K562 (cell line): Measurements from ENCODE around the gene GPR55. TPM values are rescaled to one million over a fixed set of nuclear protein-coding genes. Genes with fewer than 3 reads are reported as not detected.

ENCODE experiments used
- ATAC-seq: fragments of 200-7000 bp; cut with Tn5 transposase; 3 replicates; pipeline ENCODE4 v1.9.1; 2020; ENCODE audit warnings: moderate library complexity
- BruUV-seq: library from RNA; stranded (reverse); fragments of 400-500 nt; replicated peaks from 2 replicates; lab custom pipeline; 2021; lab: Mats Ljungman, UMichigan
- CTCF ChIA-PET: fragments of 300-600 bp; formaldehyde crosslinking; extraction: SDS; loops from one replicate; lab custom pipeline; 2021; ENCODE audit warnings: low intra/inter-chr PET ratio; lab: Yijun Ruan, JAX
- POLR2A ChIA-PET: fragments of 300-600, 350-650 bp; sonication (Branson Sonifier 250); formaldehyde crosslinking; extraction: SDS; loops from one replicate; lab custom pipeline; 2021; ENCODE audit warnings: antibody characterized with exemption, inconsistent platforms; lab: Yijun Ruan, JAX
- DNase-seq, 4 experiments: peaks; one replicate each; pipeline versions ENCODE4 v3.0.0 to v3.0.0-alpha.2; 2011 to 2018; ENCODE audit warnings: low spot score in 3 of 4, mixed read lengths in 3 of 4; ENCODE audit errors: extremely low read depth in 1 of 4
- FAIRE-seq: peaks from 2 replicates; lab custom pipeline; 2011; peaks lifted over from hg19 to GRCh38; lab: Jason Lieb, UNC
- H2AFZ ChIP-seq: 2 replicates; pipeline ENCODE4 v1.6.0; 2011; ENCODE audit warnings: low read depth, low read length, control low read depth, inconsistent platforms
- H3K27ac ChIP-seq: fragments of 200-600 bp; 3 replicates; pipeline ENCODE4 v1.8.0; 2011; ENCODE audit warnings: low read depth, mild to moderate bottlenecking, control low read depth, inconsistent platforms, low read length, moderate library complexity, mixed read lengths; ENCODE audit errors: extremely low read depth
- H3K27me3 ChIP-seq, 2 experiments: fragments of 300-600 bp in 1 of 2; 2 replicates in 1 of 2; 3 replicates in 1 of 2; pipeline versions ENCODE4 v1.6.0 to v1.8.0; 2011; ENCODE audit warnings: inconsistent platforms in 2 of 2, low read length in 2 of 2, mild to moderate bottlenecking in 1 of 2, mixed read lengths in 1 of 2, moderate library complexity in 1 of 2; ENCODE audit not compliant: control insufficient read depth in 2 of 2, insufficient read depth in 2 of 2
- H3K36me3 ChIP-seq: fragments of 300-600 bp; 3 replicates; pipeline ENCODE4 v1.8.0; 2011; ENCODE audit warnings: mild to moderate bottlenecking, low read length, inconsistent platforms; ENCODE audit not compliant: control insufficient read depth, insufficient read depth
- H3K4me1 ChIP-seq, 2 experiments: fragments of 200-600 bp in 1 of 2; replicated peaks in 1 of 2; 2 replicates in 1 of 2; 3 replicates in 1 of 2; pipeline versions ENCODE4 v1.5.1 to v1.8.0; 2011; ENCODE audit warnings: inconsistent platforms in 2 of 2, low read length in 2 of 2, mild to moderate bottlenecking in 1 of 2, mixed read lengths in 1 of 2, moderate library complexity in 1 of 2; ENCODE audit not compliant: control insufficient read depth in 2 of 2, insufficient read depth in 2 of 2
- H3K4me2 ChIP-seq: 2 replicates; pipeline ENCODE4 v1.6.1; 2011; ENCODE audit warnings: low read length, control low read depth, inconsistent platforms, mixed read lengths; ENCODE audit not compliant: insufficient read depth
- H3K4me3 ChIP-seq: fragments of 200-600 bp; sonication (generic), shearing (Covaris generic); 2 replicates; pipeline ENCODE4 v1.5.1; 2016; ENCODE audit warnings: control low read depth, inconsistent platforms
- H3K79me2 ChIP-seq: fragments of 200-600 bp; 3 replicates; pipeline ENCODE4 v1.8.0; 2011; ENCODE audit warnings: low read length, inconsistent platforms; ENCODE audit not compliant: control insufficient read depth, insufficient read depth
- H3K9ac ChIP-seq, 2 experiments: 2 replicates each; pipeline versions ENCODE4 v1.6.0 to v1.6.1; 2011; ENCODE audit warnings: low read depth in 2 of 2, low read length in 2 of 2, control low read depth in 1 of 2, inconsistent platforms in 1 of 2, mild to moderate bottlenecking in 1 of 2, mixed read lengths in 1 of 2; ENCODE audit not compliant: insufficient read depth in 1 of 2
- H3K9me1 ChIP-seq: one replicate; pipeline ENCODE4 v1.6.0; 2011; ENCODE audit warnings: inconsistent platforms, mild to moderate bottlenecking, low read length, moderate library complexity; ENCODE audit not compliant: control insufficient read depth, insufficient read depth
- H3K9me3 ChIP-seq: replicated peaks from 2 replicates; pipeline ENCODE4 v1.5.1; 2011; ENCODE audit warnings: low read depth, low read length, inconsistent platforms; ENCODE audit not compliant: control insufficient read depth, insufficient read depth
- H4K20me1 ChIP-seq: replicated peaks from 2 replicates; pipeline ENCODE4 v1.6.1; 2011; ENCODE audit warnings: low read length, inconsistent platforms, mixed read lengths; ENCODE audit not compliant: control insufficient read depth, insufficient read depth
- BRD4 ChIP-seq: fragments of 200-600 bp; sonication (generic); IDR thresholded peaks from 2 replicates; pipeline ENCODE4 v1.6.1; 2017; ENCODE audit warnings: inconsistent platforms
- KDM5B ChIP-seq: fragments of 200-600 bp; sonication (generic); IDR thresholded peaks from 2 replicates; pipeline ENCODE4 v1.6.1; 2012; ENCODE audit warnings: low read depth, mild to moderate bottlenecking, moderate library complexity, low read length, control low read depth, inconsistent platforms; ENCODE audit not compliant: insufficient replicate concordance
- PRDM10 ChIP-seq: fragments of 450-650 bp; IDR thresholded peaks from 2 replicates; pipeline ENCODE4 v1.6.1; 2018; ENCODE audit not compliant: partially characterized antibody
- PYGO2 ChIP-seq: fragments of 450-650 bp; IDR thresholded peaks from 2 replicates; pipeline ENCODE4 v1.6.1; 2016; ENCODE audit warnings: mild to moderate bottlenecking, missing genetic modification characterization, moderate library complexity, missing compliant biosample characterization
- RBFOX2 ChIP-seq: fragments of 200-400 bp; formaldehyde crosslinking; IDR thresholded peaks from 2 replicates; pipeline ENCODE4 v1.6.1; 2017; ENCODE audit warnings: low read depth, mild to moderate bottlenecking, low read length, moderate library complexity
- ZBTB1 ChIP-seq: sonication (generic); formaldehyde crosslinking; IDR thresholded peaks from 2 replicates; pipeline ENCODE4 v1.8.1; 2023; ENCODE audit warnings: missing genetic modification reagents, low read depth, mild to moderate bottlenecking, borderline replicate concordance
- WGBS: fragments of 100-300 bp; shearing (Covaris generic); methylation state at CpG from one replicate; pipeline ENCODE4 v1.1.6; 2016; ENCODE audit warnings: low coverage, mixed read lengths; ENCODE audit not compliant: insufficient coverage; ENCODE audit errors: missing lambda C conversion rate; 5-methylcytosine and 5-hydroxymethylcytosine counted together
- in situ Hi-C: fragments of 300-500 bp; cut with MboI; formaldehyde crosslinking; loops from 4 replicates; pipeline ENCODE4 v1.15.0; 2018; ENCODE audit warnings: inconsistent platforms, mixed read lengths
- intact Hi-C: fragments of 100-400 bp; cut with micrococcal nuclease; formaldehyde crosslinking; loops from 2 replicates; pipeline ENCODE4 v1.14.2; 2022
- polyA plus RNA-seq, 8 experiments: library from polyadenylated mRNA; depleted of rRNA in 4 of 8; stranded (reverse) in 5 of 8; unstranded in 3 of 8; fragments of >200 nt; fragmentation: Nextera tagmentation in 2 of 8; fragmentation: Illumina TruSeq in 1 of 8; extraction: Ambion mirVana in 2 of 8; extraction: Trizol in 1 of 8; gene quantifications; 2 replicates each; pipeline versions ENCODE4 v1.2.1 to v1.2.3, GENCODE V29; 2011 to 2014; ENCODE audit warnings: inconsistent platforms in 1 of 8, missing spikeins in 1 of 8
- total RNA-seq, 7 experiments: library from RNA; depleted of rRNA in 6 of 7; stranded (reverse); fragments of >200 nt in 6 of 7; fragmentation: Illumina TruSeq in 2 of 7; extraction: Trizol in 2 of 7; gene quantifications; 2 replicates each; pipeline versions ENCODE4 v1.2.1 to v1.2.3, GENCODE V29; 2011 to 2021; ENCODE audit warnings: low replicate concordance in 1 of 7

Gene GPR55
- total and polyA plus RNA-seq, 9 of the 15 experiments (the other 6 are each of a cell fraction or from before 2014, with no cell fraction given): 0.11 to 0.49 (median 0.27) TPM

GRCh38 chr2:230872151-230872967 is 52.7 kb downstream of the GPR55 start (continued):
- no peak for TF ChIP-seq ZBTB1 (CRISPR knock-in tag)
- TF ChIP-seq KDM5B: no peak
- TF ChIP-seq PYGO2 (tag): no peak
- TF ChIP-seq, all 486 proteins: peak for 0

GRCh38 chr2:230871361-230872150 is 53.5 kb downstream of the GPR55 start:
- Histone ChIP-seq H3K27me3 (no peaks in the 10 kb centered on the region), H3K9me3 (no peaks in the 10 kb centered on the region), H3K79me2 (no peaks in the 10 kb centered on the region), H3K9ac (no peak overlapping the region), H3K4me2 (no peak overlapping the region), H3K9me1 (no peaks in the 10 kb centered on the region), H3K4me3 (no peak overlapping the region), H3K36me3 (no peaks in the 10 kb centered on the region), H3K4me1 (peaks cover 0 to 25% of the 10 kb centered on the region in 2 experiments; a peak in 3 of 5 replicates), H2AFZ (no peak overlapping the region), H4K20me1 (peaks cover 9% of the 10 kb centered on the region), H3K27ac (no peak overlapping the region)
- no peak for FAIRE-seq
- no peak for ATAC-seq
- TF ChIP-seq RBFOX2 (0 out of 2 replicates have a peak, but pooled peaks have one; percentile 25), PRDM10 (peak; percentile 68), BRD4 (no peak)
- BruUV-seq: no TSS peak
- DNase-seq: no peak
- ChIA-PET POLR2A (interaction anchor here (1.1 to 1.5 kb wide), 2 partner anchors 8 to 31 kb away, joined by 4 to 5 read pairs; no protein-coding TSS in a partner anchor), CTCF (no interaction called here)
- WGBS: 85% methylated on average over 15 of the region's 17 CpGs
- in situ Hi-C loops (no loop called here), intact Hi-C loops (no loop called here)
